Nephron (organoid): ENCODE data around the gene ZNF121.

Experiments
- H3K27ac Mint-ChIP-seq, 3 experiments: 2 replicates each; pipeline ENCODE4 v1.8.0; 2020; ENCODE audit warnings: mixed read lengths in 3 of 3, mild to moderate bottlenecking in 2 of 3, moderate library complexity in 1 of 3
- H3K27me3 Mint-ChIP-seq: 2 replicates; pipeline ENCODE4 v1.8.0; 2021; ENCODE audit warnings: low read depth, mild to moderate bottlenecking, moderate library complexity, mixed read lengths
- H3K36me3 Mint-ChIP-seq: 2 replicates; pipeline ENCODE4 v1.8.0; 2020; ENCODE audit warnings: low read depth, mixed read lengths
- H3K4me1 Mint-ChIP-seq: 2 replicates; pipeline ENCODE4 v1.8.0; 2020; ENCODE audit warnings: mixed read lengths
- H3K4me3 Mint-ChIP-seq, 3 experiments: 2 replicates each; pipeline ENCODE4 v1.8.0; 2020; ENCODE audit warnings: mild to moderate bottlenecking in 3 of 3, mixed read lengths in 3 of 3, moderate library complexity in 2 of 3
- H3K9me3 Mint-ChIP-seq: 2 replicates; pipeline ENCODE4 v1.8.0; 2020; ENCODE audit warnings: mixed read lengths
- TF ChIP-seq, protein P1 (sequence below), 3 experiments: fragments of 200-600 bp; sonication (generic); IDR thresholded peaks; one replicate each; pipeline ENCODE4 v1.5.0; 2021; ENCODE audit warnings: antibody characterized with exemption in 3 of 3; ENCODE audit not compliant: unreplicated experiment in 3 of 3

The ZNF121 gene

DNA sequence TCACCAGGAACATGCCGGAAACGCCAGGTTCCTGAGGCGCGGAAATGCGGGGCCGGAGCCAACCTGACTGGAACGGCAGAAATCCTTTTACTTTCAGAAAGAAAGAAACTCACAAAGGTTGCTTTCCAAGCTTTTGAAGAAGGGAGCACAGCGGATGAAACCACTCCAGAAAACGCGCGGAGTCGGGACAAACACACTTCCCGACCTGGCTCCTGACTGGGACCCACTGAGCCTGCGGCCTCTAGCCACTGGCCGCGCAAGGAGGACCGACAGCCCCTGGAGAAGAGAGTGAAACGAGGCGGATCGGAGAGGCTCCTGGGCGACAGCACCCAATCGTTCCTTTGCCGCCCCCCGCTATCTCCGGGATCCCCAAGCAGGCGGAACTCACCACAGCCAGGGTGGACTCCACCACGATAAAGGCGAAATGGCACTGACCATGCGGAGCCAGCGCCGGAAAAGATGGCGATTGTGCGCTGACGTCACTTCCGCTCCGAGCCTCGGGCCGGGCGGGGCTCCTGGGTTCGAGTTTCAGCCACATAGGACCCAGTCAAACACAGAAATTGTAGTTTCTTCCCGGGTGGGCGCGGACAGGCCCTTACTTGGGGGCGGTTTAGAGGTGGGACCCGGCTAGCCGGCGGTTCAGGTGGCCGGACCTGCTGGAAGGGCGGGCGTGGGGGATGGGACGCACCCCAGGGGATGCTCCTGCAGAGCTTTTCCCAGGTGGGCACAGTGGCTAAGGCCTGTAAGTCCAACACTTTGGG lies at the start of gene ZNF121:
ZNF121 (minus strand) TSS at position 432 of the 761 bp plus-strand sequence. CDS start 16,407 bp downstream, outside the sequence.
- peak within 1 kb of the TSS; percentile 94 to 99 (median 96) for H3K27ac Mint-ChIP-seq
- TF ChIP-seq, protein P1, sequence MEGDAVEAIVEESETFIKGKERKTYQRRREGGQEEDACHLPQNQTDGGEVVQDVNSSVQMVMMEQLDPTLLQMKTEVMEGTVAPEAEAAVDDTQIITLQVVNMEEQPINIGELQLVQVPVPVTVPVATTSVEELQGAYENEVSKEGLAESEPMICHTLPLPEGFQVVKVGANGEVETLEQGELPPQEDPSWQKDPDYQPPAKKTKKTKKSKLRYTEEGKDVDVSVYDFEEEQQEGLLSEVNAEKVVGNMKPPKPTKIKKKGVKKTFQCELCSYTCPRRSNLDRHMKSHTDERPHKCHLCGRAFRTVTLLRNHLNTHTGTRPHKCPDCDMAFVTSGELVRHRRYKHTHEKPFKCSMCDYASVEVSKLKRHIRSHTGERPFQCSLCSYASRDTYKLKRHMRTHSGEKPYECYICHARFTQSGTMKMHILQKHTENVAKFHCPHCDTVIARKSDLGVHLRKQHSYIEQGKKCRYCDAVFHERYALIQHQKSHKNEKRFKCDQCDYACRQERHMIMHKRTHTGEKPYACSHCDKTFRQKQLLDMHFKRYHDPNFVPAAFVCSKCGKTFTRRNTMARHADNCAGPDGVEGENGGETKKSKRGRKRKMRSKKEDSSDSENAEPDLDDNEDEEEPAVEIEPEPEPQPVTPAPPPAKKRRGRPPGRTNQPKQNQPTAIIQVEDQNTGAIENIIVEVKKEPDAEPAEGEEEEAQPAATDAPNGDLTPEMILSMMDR (IDR thresholded peaks at IDR 0.05; ENCODE audit: unreplicated experiment in 3 of 3) = no peak
- H3K9me3 Mint-ChIP-seq = peaks cover 27% of the 10 kb centered on the region
- H3K4me1 Mint-ChIP-seq = peaks cover 4% of the 10 kb centered on the region
- peak within 1 kb of the TSS; percentile 95 to 98 (median 97) for H3K4me3 Mint-ChIP-seq
- H3K36me3 Mint-ChIP-seq = peaks cover 42% of the 10 kb centered on the region
- H3K27me3 Mint-ChIP-seq = peaks cover 13% of the 10 kb centered on the region

DNA sequence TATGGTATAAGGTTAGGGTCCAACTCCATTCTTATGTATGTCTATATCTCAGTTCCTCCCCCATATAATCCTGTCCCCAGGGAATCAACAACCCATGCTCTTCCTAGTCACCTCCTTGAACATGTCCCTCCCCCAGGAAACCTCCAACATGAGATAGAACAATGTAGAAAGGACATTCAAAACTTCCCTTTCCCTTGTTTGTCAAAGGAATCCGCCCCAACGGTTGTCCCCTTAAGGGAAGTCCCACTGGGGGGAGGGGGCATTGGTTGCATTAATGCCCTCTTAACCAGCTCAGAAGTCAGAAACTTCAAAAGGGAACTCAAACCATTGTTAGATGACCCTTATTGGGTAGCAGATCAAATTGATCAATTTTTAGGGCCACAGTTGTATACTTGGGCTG lies 43.6 kb upstream of the ZNF121 start:
- H3K4me1 Mint-ChIP-seq = peaks cover 8% of the 10 kb centered on the region
- no peaks in the 10 kb centered on the region for H3K9me3 Mint-ChIP-seq
- H3K27ac Mint-ChIP-seq = no peak overlapping the region
- no peaks in the 10 kb centered on the region for H3K27me3 Mint-ChIP-seq
- TF ChIP-seq, protein P1 (IDR thresholded peaks at IDR 0.05; ENCODE audit: unreplicated experiment in 3 of 3) = no peak
- peaks cover 16% of the 10 kb centered on the region for H3K36me3 Mint-ChIP-seq
- H3K4me3 Mint-ChIP-seq = no peak overlapping the region

DNA sequence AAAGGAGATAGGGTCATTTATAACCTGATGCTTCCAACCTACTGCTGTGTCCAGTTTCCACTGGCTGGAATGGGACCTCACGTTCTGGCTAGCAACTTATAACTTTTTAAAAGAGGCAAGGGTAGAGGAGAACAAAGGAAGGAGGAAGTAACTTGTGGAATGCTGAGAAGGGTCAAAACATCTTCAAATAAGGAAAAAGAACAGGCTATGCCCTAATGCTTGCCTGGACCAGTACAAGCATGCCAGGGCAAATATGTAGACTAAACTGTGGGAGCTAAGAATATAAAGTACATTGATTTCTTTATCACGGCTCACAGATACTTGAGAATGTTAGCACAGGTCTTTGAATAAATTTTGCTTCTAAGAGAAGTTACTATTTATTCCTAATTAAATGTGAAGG lies 38.2 kb upstream of the ZNF121 start:
- peaks cover 24% of the 10 kb centered on the region for H3K4me1 Mint-ChIP-seq
- H3K36me3 Mint-ChIP-seq = peaks cover 29% of the 10 kb centered on the region
- TF ChIP-seq, protein P1 (IDR thresholded peaks at IDR 0.05; ENCODE audit: unreplicated experiment in 3 of 3) = no peak
- H3K27me3 Mint-ChIP-seq = no peaks in the 10 kb centered on the region
- peaks cover under 1% of the 10 kb centered on the region for H3K9me3 Mint-ChIP-seq
- peak overlapping the region; percentile 64 to 86 (median 79) for H3K4me3 Mint-ChIP-seq
- H3K27ac Mint-ChIP-seq = peak overlapping the region; percentile 98 to 100 (median 100)

DNA sequence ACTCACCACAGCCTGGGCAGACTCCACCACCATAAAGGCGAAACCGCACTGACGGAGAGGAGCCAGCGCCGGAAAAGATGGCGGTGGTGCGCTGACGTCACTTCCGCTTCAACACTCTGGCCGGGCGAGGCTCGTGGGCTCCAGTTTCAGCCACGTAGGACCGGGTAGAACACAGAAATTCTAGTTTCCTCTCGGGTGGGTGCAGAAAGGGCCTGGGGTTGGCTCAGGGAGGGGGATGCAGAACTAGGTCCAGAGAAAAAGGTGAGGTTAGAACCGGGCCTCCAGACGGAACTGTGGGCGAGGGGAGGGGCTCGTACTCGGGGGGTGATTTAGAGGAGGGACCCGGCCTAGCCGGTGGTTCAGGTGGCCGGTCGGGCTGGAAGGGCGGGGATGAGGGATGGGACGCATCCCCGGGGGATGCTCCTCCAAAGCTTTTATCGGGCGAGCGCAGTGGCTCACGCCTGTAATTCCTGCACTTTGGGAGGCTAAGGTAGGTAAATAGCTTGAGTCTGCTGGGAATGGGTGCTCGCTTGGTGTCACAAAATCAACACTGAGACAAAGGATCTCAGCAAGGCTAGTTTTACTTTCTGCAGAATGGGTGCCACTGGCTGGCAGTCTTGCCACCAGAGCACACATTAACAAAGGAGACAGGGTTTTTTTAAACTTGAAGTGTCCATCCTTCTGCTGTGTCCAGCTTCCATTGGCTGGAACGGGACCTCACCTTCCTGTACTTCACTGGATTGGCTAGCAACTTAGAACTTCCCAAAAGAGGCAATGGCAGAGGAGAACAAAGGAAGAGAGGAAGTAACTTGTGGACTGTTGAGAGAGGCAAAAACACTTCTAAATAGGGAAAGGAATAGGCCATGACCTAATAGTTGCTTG lies 37.1 kb upstream of the ZNF121 start, which contains the start of gene ZNF561:
ZNF561 (minus strand) TSS at position 77 of the 882 bp plus-strand sequence. CDS start 1,776 bp downstream, outside the sequence.
- TF ChIP-seq, protein P1 (IDR thresholded peaks at IDR 0.05; ENCODE audit: unreplicated experiment in 3 of 3) = no peak
- no peaks in the 10 kb centered on the region for H3K27me3 Mint-ChIP-seq
- peaks cover 5% of the 10 kb centered on the region for H3K9me3 Mint-ChIP-seq
- H3K4me3 Mint-ChIP-seq = peak within 1 kb of the TSS; percentile 97 to 99 (median 98)
- H3K36me3 Mint-ChIP-seq = peaks cover 40% of the 10 kb centered on the region
- peak within 1 kb of the TSS; percentile 100 for H3K27ac Mint-ChIP-seq
- peaks cover 24% of the 10 kb centered on the region for H3K4me1 Mint-ChIP-seq

DNA sequence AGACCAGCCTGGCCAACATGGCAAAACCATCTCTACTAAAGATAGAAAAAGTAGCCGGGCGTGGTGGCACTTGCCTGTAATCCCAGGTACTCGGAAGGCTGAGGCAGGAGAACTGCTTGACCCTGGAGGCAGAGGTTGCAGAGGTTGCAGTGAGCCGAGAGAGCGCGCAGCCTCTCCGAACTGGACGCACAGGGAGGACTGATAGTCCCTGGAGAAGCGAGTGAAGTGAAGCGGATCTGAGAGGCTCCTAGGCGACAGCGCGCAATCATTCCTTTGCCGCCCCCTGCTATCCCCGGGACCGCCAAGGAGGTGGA lies 36.5 kb upstream of the ZNF121 start:
- Mint-ChIP-seq H3K4me3 (peak overlapping the region; percentile 97 to 99 (median 98)), H3K4me1 (peaks cover 22% of the 10 kb centered on the region), H3K27ac (peak overlapping the region; percentile 100), H3K36me3 (peaks cover 43% of the 10 kb centered on the region), H3K9me3 (peaks cover 6% of the 10 kb centered on the region), H3K27me3 (no peaks in the 10 kb centered on the region)
- TF ChIP-seq, protein P1 (IDR thresholded peaks at IDR 0.05; ENCODE audit: unreplicated experiment in 3 of 3) = no peak
